IgD-negative memory B cell (primary cell): ENCODE measurements around the gene KRTAP4-16. TPM values are rescaled to one million over a fixed set of nuclear protein-coding genes. Genes with fewer than 3 reads are reported as not detected.

Experiments used
- H3K27ac Mint-ChIP-seq, 3 donors: one replicate each; pipeline ENCODE4 v1.8.0; 2020 to 2022; ENCODE audit warnings: mild to moderate bottlenecking in 3 of 3, mixed read lengths in 3 of 3, moderate library complexity in 1 of 3
- H3K27me3 Mint-ChIP-seq: one replicate; pipeline ENCODE4 v1.8.0; 2021; ENCODE audit warnings: mixed read lengths
- H3K36me3 Mint-ChIP-seq: one replicate; pipeline ENCODE4 v1.8.0; 2020; ENCODE audit warnings: mild to moderate bottlenecking, mixed read lengths
- H3K4me1 Mint-ChIP-seq, 3 donors: one replicate each; pipeline ENCODE4 v1.8.0; 2020 to 2022; ENCODE audit warnings: mixed read lengths in 3 of 3, mild to moderate bottlenecking in 1 of 3
- H3K4me3 Mint-ChIP-seq, 4 donors: one replicate each; pipeline ENCODE4 v1.8.0; 2020 to 2022; ENCODE audit warnings: mild to moderate bottlenecking in 4 of 4, mixed read lengths in 4 of 4, moderate library complexity in 3 of 4
- H3K9me3 Mint-ChIP-seq, 3 donors: one replicate each; pipeline ENCODE4 v1.8.0; 2020 to 2021; ENCODE audit warnings: mixed read lengths in 3 of 3, mild to moderate bottlenecking in 1 of 3
- polyA plus RNA-seq: library from polyadenylated mRNA; unstranded; fragments of 300-500 nt; fragmentation: Illumina TruSeq; gene quantifications from one replicate; pipeline ENCODE4 v1.2.3, GENCODE V29; 2021

The KRTAP4-16 gene
- polyA plus RNA-seq, 1 donor from 2014 or later = not detected

- H3K27me3 Mint-ChIP-seq = peaks cover 13% of the 10 kb centered on the region
- no peak overlapping the region for H3K27ac Mint-ChIP-seq
- H3K4me1 Mint-ChIP-seq = peaks cover 0 to 6% (median 5%) of the 10 kb centered on the region in 3 donors
- peaks cover under 1 to 6% (median 1%) of the 10 kb centered on the region in 3 donors for H3K9me3 Mint-ChIP-seq
- H3K36me3 Mint-ChIP-seq = no peaks in the 10 kb centered on the region
- no peak overlapping the region for H3K4me3 Mint-ChIP-seq
Observed at GRCh38 chr17:41052566-41052965, 49.4 kb downstream of the KRTAP4-16 start.

Other genes with a start within 250 kb of the KRTAP4-16 start
- not detected for gene KRT12, start 235.0 kb downstream of the KRTAP4-16 start, polyA plus RNA-seq
- gene KRT20, start 217.0 kb downstream of the KRTAP4-16 start, polyA plus RNA-seq = not detected
- not detected for gene KRT23, start 164.6 kb downstream of the KRTAP4-16 start, polyA plus RNA-seq
- gene KRT39, start 135.3 kb downstream of the KRTAP4-16 start, polyA plus RNA-seq = not detected
- gene KRT40, start 117.9 kb downstream of the KRTAP4-16 start, polyA plus RNA-seq = not detected
- not detected for gene KRTAP3-3, start 108.0 kb downstream of the KRTAP4-16 start, polyA plus RNA-seq
- gene KRTAP3-2, start 102.3 kb downstream of the KRTAP4-16 start, polyA plus RNA-seq = not detected
- gene KRTAP3-1, start 93.1 kb downstream of the KRTAP4-16 start, polyA plus RNA-seq = not detected
- not detected for gene KRTAP1-5, start 75.0 kb downstream of the KRTAP4-16 start, polyA plus RNA-seq
- not detected for gene KRTAP1-4, start 72.0 kb downstream of the KRTAP4-16 start, polyA plus RNA-seq
- not detected for gene KRTAP1-3, start 67.3 kb downstream of the KRTAP4-16 start, polyA plus RNA-seq
- gene KRTAP1-1, start 60.8 kb downstream of the KRTAP4-16 start, polyA plus RNA-seq = not detected
- gene KRTAP2-1, start 54.9 kb downstream of the KRTAP4-16 start, polyA plus RNA-seq = not detected
- gene KRTAP2-2, start 47.0 kb downstream of the KRTAP4-16 start, polyA plus RNA-seq = not detected
- not detected for gene KRTAP2-3, start 42.1 kb downstream of the KRTAP4-16 start, polyA plus RNA-seq
- gene KRTAP2-4, start 36.3 kb downstream of the KRTAP4-16 start, polyA plus RNA-seq = not detected
- not detected for gene KRTAP4-7, start 18.1 kb downstream of the KRTAP4-16 start, polyA plus RNA-seq
- not detected for gene KRTAP4-8, start 4.1 kb downstream of the KRTAP4-16 start, polyA plus RNA-seq
- gene KRTAP4-9, start 3.2 kb upstream of the KRTAP4-16 start, polyA plus RNA-seq = not detected
- not detected for gene KRTAP4-11, start 16.2 kb upstream of the KRTAP4-16 start, polyA plus RNA-seq
- not detected for gene KRTAP4-12, start 22.0 kb upstream of the KRTAP4-16 start, polyA plus RNA-seq
- not detected for gene KRTAP4-6, start 38.3 kb upstream of the KRTAP4-16 start, polyA plus RNA-seq
- not detected for gene KRTAP4-5, start 47.6 kb upstream of the KRTAP4-16 start, polyA plus RNA-seq
- gene KRTAP4-4, start 58.5 kb upstream of the KRTAP4-16 start, polyA plus RNA-seq = not detected
- gene KRTAP4-3, start 66.0 kb upstream of the KRTAP4-16 start, polyA plus RNA-seq = not detected
- not detected for gene KRTAP4-2, start 76.0 kb upstream of the KRTAP4-16 start, polyA plus RNA-seq
- not detected for gene KRTAP4-1, start 82.7 kb upstream of the KRTAP4-16 start, polyA plus RNA-seq
- not detected for gene KRTAP9-1, start 87.7 kb upstream of the KRTAP4-16 start, polyA plus RNA-seq
- not detected for gene KRTAP9-2, start 124.4 kb upstream of the KRTAP4-16 start, polyA plus RNA-seq
- not detected for gene KRTAP9-3, start 130.2 kb upstream of the KRTAP4-16 start, polyA plus RNA-seq
- gene KRTAP9-8, start 135.8 kb upstream of the KRTAP4-16 start, polyA plus RNA-seq = not detected
- gene KRTAP9-4, start 147.5 kb upstream of the KRTAP4-16 start, polyA plus RNA-seq = not detected
- not detected for gene KRTAP9-9, start 153.2 kb upstream of the KRTAP4-16 start, polyA plus RNA-seq
- not detected for gene KRTAP9-6, start 163.2 kb upstream of the KRTAP4-16 start, polyA plus RNA-seq
- gene KRTAP9-7, start 173.5 kb upstream of the KRTAP4-16 start, polyA plus RNA-seq = not detected
- gene KRTAP29-1, start 200.6 kb upstream of the KRTAP4-16 start, polyA plus RNA-seq = not detected
- not detected for gene KRTAP16-1, start 207.1 kb upstream of the KRTAP4-16 start, polyA plus RNA-seq
- gene KRTAP17-1, start 213.5 kb upstream of the KRTAP4-16 start, polyA plus RNA-seq = not detected
- not detected for gene KRT33A, start 248.6 kb upstream of the KRTAP4-16 start, polyA plus RNA-seq